GM19324 (cell line): ENCODE results near the gene ANKRD52.
"Not testable (repeated sequence)": the region's sequence is repeated elsewhere in the genome, so short reads cannot be mapped to it uniquely, and the experiment has no call there.

ENCODE experiments used
- ATAC-seq: cut with Tn5 transposase; IDR thresholded peaks from one replicate; pipeline ENCODE4 v1.9.1; 2021; ENCODE audit warnings: mild to moderate bottlenecking, moderate library complexity; ENCODE audit not compliant: unreplicated experiment, low FRiP score

Gene ANKRD52

GRCh38 chr12:56219840-56220239, 38.3 kb downstream of the ANKRD52 start:
- ATAC-seq: no peak

DNA sequence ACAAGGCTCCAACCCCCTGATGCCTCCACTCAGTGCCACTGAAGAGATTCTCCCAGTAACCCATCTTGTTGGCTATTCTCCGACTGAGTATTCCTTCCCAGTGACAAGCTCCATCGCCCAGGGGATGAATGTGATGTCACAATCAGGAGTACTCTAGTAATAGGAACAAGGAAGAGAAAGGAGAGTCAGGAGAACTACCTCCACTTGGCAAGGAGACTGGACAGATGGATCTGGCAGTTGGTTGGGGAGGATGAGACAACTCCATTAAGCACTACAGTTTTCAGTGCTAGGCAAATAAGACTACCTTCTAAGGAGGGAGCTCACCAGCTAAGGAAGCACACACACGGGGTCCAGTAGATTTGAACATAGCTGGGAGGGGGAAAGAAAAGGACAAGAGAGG, 41.7 kb downstream of the ANKRD52 start:
- ATAC-seq: no peak

GRCh38 chr12:56213878-56214277, 44.3 kb downstream of the ANKRD52 start:
- no peak for ATAC-seq

GRCh38 chr12:56212361-56212760, 45.8 kb downstream of the ANKRD52 start:
- no peak for ATAC-seq

- ATAC-seq: no peak
These were observed 50.2 kb downstream of the ANKRD52 start for GRCh38 chr12:56208006-56208405.

DNA sequence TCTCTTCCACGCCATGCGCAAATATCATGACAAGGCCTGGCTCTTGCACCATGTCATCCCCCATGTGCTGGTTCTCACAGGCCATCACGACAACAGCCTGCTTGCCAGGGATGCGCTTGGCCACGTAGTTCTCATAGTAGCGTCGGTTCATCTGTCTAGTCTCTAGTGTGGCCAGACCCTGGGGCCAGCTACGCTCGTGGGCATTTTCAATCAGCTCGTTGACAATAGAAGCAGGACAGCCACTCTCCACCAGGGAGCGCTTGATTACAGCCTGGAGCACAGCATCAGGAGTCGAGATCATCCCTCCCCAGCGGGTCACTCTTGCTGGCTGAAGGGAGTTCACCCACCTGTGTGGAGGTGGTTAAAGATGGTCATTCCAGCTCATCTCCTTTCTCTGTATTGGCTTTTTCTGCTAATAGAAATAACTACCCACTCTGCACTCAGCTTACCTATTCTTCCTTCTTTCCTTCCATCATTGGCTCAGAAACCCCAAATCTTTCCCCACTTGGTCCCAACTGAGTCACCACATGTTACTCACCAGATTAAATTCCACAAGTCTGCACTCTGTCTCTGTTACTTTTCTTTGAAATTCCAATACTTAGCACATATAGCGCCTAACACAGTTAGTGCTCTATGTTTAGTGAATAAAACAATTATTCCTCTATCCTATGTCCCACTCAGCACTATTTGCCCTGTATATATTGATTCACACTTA, 51.6 kb downstream of the ANKRD52 start:
- ATAC-seq: no peak

DNA sequence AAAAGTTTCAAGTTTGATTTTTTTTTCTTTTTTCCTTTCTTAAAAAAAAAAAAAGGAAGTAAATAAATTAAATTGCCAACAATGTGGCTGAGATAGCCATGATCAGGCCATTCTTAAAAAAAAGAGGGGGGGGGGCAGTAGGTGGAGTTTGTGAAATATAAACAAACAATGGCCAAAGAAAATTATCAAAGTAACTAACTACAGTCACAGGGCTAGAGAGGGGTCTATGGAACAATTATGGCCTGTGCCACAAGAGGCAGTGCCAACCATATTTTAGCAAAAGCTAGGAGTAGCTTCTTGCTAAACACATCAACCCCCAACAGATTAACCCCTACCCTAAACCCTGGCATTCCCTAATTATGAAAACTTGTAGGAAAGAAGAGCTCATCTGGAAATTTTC, 52.7 kb downstream of the ANKRD52 start:
- ATAC-seq: no peak

DNA sequence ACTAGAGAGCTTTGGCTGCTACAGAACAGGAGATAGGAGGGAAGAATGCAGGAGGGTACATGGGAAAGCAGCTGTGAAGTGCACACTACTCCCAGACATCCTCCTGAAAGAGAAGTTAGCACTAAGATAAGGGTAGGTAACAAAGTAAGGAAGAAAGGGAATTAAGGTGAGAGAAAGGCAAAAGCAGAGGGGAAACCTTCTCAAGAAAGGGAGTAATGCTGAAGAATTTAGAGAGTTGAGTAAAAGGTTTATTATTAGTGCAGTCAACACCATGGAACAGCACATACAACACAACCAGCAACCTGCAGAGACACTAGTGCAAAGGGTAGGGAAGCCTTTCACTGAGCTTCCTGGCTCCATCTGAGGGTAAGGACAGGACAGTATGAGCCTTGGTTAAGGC, 53.9 kb downstream of the ANKRD52 start:
- no peak for ATAC-seq

- no peak for ATAC-seq
These were observed 55.3 kb downstream of the ANKRD52 start for GRCh38 chr12:56202838-56203237.

DNA sequence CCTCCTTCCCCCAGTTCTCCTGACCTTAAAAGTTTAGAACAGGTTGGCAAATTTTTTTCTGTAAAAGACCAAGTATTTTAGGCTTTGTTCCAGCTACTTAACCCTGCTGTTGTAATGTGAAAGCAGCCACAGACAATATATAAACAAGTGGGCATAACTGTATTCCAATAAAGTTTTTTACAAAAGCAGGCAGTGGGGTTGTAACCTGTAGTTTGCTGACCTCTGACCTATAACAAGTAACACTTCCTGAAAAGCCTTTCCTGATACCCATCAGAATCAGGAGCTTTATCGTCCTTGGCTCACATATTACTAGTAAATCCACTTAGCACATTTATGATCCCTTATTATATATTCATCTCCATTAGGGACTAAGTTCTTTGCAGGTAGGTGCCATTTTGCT, 55.8 kb downstream of the ANKRD52 start:
- ATAC-seq: no peak

DNA sequence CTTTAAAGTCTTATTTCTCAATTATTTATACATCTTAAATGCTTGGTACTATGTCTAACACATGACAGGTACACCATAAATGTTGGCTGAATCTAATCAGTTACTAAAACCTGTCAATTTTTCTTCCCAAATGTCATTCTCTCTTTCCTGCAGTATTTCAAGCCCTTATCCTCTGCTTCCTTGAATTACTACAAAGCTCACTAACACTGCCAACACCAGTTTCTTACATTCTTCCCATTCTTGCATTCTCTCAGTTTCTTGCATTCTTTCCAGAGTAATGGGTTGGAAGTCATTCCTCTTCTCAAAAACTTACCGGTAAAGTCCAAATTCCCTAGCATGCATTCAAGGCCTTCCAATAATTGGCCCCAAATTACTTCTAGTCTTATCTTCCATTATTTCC, 59.3 kb downstream of the ANKRD52 start:
- no peak for ATAC-seq

DNA sequence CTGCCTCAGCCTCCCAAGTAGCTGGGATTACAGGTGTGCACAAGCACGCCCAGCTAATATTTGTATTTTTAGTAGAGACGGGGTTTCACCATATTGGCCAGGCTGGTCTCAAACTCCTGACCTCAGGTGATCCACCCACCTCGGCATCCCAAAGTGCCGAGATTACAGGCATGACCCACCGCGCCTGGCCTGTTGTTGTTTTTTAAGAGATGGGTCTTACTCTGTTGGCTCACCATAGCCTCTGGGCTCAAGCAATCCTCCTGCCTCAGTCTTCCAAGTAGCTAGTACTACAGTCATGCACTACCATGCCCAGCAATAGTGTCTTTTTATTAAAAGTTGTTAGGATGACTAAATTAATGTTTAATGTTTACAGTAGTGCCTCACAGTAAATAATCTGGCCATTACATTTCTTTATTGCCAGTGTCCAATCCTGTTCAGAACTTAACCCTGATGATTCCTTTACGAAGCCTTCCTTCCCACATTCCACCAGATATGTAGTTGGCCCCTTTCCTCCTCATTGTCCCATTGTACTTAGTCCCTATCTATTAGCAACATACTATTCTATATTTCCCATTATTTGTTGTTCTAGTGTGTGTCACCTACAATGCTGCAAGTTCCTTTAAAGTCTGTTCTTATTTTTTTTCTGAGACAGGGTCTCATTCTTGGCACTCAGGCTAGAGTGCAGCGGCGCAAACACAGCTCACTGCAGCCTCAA, 60.1 kb downstream of the ANKRD52 start:
- no peak for ATAC-seq

GRCh38 chr12:56196818-56197550, 61.2 kb downstream of the ANKRD52 start:
- ATAC-seq: not testable (repeated sequence)

GRCh38 chr12:56193025-56193578, 65.1 kb downstream of the ANKRD52 start:
- no peak for ATAC-seq

DNA sequence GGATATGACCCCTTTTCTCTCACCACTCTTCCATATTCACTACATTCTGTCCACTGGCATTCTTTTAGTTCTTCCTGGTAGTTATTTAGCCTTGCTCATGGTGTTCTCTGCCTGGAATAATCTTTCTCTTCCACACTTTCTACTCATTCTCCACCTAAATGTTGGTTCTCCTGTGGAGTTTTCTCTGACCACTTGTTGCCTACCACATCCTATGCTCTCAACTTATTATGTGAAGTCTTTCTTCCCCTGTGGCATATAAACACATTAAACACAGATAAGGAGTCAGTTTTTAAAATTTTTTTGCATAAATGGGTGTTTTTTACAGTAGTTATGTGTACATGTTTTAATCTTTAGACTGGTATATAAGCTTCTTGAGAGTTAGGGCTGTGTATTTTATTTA, 65.6 kb downstream of the ANKRD52 start:
- ATAC-seq: no peak

GRCh38 chr12:56190695-56191155, 67.5 kb downstream of the ANKRD52 start:
- ATAC-seq: no peak

GRCh38 chr12:56189918-56190694, 68.1 kb downstream of the ANKRD52 start:
- no peak for ATAC-seq

DNA sequence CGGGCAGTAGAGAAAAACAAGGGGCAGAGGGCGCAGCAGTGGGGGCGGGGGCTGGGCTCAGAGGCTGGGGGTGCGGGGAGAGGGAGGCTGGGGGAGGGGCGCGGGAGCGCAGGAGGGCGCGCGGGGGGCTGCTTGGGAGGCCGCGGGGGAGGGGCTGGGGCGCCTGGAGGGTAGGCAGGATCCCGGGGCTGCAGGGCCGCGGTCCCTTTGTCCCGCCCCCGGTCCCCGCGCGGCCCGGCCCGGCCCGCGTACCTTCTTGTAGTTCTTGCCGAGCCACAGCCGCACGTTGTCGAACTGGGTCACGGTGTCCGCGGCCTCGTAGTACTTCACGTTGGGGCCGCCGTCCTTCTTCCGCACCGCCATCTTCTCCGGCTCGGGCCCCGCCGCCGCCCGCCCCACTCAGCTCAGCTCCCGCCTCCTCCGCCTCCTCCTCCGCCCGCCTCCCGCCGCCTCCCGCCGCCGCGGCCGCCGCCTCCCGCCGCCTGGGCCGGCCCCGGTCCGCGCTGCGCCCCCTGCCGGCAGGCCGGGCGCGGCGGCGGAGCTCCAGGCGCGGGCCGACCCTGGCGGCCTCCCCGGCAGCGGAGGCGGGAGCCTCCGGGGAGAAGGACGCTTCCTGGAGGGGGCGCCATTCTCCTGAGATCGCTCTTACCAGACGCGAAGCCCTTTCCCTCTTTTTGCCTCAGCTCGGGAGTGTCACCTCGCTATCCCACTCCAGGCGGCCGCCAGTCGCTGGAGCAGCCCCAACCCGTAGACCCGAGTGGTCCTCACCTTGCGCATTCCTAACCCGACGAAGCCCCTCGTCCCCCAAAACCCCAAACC, 68.9 kb downstream of the ANKRD52 start, which contains the start of gene SMARCC2:
Gene SMARCC2, minus strand, starts transcription at position 385 of the 819 bp plus-strand sequence. Its CDS starts 22 bp downstream, at position 363.
- ATAC-seq: peak; percentile 80

DNA sequence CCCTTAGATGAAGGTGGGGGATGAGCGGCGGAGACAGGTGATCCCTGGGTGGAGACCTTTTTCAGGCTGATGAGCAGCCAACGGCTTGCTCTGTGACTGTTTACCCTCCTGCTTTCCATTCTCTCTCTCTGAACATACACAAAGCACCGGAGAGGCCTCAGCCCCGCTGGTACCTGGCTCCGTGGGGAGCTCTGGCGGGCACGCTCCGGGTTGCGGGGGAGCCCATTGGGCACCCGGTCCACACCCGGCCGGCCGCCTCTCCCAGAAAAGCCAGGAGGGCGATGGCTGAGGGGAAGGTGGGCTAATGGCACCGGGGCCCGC, 69.4 kb downstream of the ANKRD52 start:
- no peak for ATAC-seq
